GM18517 (cell line): ENCODE data around the gene RTN4R.
"Not testable (repeated sequence)": the region's sequence is repeated elsewhere in the genome, so short reads cannot be mapped to it uniquely, and the experiment has no call there.

ENCODE experiments used
- ATAC-seq: cut with Tn5 transposase; IDR thresholded peaks from one replicate; pipeline ENCODE4 v1.9.1; 2021; ENCODE audit warnings: mild to moderate bottlenecking, moderate library complexity; ENCODE audit not compliant: unreplicated experiment

The RTN4R gene

DNA sequence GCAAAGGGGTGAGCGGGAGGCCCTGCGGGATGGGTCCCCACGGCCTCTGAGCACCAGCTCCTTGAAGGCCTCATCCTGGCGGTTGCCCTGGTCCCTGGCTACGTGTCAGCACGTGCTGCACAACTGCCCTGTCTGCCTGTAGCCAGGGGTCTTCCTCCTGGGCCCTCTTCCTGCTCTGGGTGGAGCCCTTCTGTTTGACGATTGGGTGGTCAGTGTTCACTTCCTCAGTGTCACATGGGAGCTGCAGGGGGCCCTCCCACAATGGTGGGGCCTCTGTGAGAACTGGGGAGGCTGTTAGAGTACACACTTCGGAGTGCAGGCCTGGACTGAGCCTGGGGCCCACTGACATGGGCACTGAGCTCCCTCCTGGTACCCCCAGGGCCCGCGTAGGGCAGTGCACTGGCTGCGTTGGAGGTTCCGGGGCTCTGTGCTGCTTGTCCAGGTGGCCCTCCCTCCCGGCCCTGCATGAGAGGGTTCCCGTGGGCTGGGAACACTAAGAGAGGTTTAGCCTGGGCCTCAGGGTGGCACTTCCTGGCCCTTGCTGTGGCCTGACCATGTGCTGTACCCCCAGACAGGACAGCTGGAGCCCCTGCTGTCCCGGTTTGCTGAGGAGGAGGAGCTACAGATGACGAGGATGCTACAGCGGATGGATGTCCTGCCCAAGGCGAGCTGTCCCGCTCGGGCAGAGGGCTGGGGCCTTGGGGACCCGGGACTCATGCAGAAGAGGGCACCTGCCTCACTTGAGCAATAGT is 38.0 kb upstream of the RTN4R start:
- ATAC-seq, result no peak

DNA sequence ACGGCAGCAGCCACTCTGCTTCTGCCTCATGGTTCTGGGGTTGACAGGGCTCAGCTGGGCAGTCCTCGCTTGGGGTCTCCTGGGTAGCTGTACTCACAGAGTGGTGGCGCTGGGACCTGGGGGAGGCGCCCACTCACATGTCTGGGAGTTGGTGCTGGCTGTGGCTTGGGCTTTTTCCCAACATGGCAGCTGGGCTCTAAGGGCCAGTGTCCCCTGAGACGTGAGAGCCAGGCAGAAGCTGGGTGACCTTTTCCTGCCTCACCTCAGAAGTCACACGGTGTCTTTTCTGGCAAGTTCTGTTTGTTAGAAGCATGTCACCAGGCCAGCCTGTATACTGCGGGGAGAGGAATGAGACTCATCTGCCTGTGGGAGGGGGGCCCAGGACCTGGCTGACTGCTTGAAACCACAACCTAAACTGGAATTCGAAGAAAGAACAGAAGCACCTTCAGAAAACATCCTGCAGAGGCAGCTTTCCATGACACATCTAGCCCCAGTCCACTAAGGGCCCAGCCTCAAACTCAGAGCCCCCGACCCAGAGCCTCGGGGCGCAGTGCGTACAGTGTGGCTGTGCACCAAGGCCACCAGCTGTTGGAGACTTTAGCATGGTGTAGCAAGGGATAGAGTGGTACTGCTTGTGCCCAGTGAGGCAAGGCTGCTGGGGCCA is 37.2 kb upstream of the RTN4R start:
- not testable (repeated sequence) for ATAC-seq

DNA sequence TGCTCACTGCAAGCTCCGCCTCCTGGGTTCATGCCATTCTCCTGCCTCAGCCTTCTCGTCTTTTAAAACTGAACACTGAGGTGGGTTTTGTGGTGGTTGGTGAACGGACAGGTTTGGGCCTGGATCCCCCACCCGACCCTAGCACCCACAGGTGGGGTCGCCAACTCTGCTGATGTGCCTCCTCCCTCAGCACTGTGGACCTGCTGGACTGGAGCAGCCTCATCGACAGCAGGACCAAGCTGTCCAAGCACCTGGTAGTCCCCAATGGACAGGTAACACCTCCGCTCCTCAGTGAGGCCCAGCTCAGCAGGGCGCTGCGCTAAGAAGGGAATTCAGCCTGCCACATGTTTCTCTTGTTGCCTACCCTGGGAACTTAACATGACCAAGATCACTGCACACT is 36.5 kb upstream of the RTN4R start:
- no peak for ATAC-seq

DNA sequence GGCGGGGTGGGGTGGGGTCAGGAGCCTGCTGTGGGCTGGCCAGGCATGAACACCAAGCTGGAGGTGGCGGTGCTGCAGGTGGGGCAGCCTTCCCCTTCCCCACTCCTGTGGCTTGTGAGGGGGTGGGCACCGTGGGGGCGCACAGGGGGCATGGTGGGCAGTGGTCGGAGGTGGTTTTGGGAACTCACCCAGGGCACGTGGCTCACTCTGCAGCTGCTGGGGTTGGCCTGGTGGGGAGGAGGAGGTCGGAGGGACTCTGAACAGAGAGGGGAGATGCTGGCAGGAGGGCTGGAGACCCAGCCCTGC is 35.1 kb upstream of the RTN4R start:
- ATAC-seq, result not testable (repeated sequence)

DNA sequence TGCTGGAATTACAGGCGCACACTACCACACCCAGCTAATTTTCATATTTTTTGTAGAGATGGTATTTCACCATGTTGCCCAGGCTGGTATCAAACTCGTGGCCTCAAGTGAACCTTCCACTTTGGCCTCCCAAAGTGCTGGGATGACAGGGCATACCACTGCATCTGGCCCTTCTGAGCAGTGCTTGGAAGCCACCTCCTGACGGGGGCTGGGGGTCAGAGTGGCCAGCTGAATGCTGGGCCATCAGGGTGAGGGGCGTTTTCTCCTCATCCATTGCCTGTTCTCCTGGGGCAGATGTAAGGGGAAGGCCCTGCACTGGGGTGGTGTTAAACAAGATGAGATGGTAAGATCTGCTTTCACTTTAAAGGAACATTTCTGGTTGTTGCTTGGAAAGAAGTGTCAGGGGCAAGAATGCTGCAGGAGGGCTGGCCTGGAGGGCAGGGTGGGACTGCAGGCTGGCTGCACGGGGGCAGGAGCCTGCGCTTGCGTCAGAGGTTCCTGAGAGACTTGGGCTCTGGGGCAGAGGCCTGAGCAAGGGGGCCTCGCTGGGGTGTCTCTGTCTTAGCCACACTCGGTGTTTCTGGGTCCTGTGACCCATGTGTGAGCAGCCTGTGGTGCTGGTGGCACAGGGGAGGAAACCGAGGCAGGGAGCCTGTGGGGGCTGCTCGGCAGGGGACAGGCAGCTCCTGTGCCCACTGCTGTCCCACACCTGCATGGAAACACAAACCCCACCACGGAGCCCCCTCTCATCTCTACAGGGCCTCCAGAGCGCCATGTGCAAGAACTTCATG is 34.5 kb upstream of the RTN4R start:
- ATAC-seq, result no peak

DNA sequence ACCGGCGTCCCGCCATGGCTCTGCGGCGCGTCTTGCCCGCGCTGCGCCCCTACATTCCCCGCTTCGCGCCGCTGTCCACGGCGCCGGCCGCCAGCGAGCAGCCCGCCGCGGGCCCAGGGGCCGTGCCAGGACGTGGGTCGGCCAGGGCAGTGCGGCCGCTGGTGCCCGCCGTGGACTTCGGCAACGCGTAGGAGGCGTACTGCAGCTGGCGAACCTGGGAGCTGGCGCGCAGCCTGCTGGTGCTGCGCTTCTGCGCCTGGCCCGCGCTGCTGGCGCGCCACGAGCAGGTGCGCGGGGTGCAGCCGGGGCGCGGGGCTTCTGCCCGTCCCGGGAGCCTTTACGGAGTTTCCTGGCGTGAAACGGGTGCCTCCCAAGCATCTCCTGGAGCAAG is 31.6 kb upstream of the RTN4R start:
- ATAC-seq, result no peak

DNA sequence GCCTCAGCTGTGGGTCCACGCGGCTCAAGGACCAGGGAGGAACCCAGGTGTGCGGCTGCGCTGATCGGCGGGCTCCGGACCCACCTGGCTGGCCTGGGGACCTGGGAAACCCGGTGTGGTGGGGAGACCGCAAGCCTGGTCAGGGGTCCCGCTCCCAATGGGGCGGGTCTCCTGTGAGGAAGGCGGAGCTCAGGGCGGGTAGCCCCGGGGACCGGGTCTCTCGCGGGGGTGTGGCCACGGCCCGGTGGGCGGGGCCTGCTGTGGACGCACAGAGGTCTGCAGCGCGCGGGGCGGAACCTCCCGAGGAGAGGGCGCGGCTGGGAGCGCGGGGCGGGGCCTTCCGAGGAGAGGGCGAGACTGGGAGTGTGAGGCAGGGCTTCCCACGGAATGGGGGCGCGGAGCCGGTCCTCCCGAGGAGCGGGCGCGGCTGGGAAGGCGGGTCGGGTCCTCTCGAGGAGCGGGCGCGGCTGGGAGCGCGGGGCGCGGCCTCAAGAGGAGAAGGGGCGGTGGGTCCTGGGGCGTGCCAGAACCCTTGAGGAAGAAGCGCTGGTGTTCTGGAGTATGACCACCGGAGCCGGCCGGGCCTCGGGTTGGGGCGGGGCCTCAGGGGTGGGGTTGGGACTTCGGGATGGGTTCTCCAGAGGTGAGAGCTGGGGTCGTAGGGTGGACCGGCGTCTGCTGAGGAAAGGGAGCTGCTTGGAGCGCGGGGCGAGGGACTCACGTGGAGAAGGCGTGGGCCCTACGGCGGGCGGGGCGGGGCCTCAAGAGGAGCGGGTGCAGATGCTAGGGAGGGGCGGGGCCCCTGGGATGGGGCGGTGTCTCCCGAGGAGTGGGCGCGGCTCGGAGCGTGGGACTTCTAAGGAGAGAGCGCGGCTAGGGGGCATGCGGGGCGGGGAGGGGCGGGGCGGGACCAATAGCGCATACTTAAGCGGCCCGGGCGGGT is 31.0 kb upstream of the RTN4R start:
- no peak for ATAC-seq

DNA sequence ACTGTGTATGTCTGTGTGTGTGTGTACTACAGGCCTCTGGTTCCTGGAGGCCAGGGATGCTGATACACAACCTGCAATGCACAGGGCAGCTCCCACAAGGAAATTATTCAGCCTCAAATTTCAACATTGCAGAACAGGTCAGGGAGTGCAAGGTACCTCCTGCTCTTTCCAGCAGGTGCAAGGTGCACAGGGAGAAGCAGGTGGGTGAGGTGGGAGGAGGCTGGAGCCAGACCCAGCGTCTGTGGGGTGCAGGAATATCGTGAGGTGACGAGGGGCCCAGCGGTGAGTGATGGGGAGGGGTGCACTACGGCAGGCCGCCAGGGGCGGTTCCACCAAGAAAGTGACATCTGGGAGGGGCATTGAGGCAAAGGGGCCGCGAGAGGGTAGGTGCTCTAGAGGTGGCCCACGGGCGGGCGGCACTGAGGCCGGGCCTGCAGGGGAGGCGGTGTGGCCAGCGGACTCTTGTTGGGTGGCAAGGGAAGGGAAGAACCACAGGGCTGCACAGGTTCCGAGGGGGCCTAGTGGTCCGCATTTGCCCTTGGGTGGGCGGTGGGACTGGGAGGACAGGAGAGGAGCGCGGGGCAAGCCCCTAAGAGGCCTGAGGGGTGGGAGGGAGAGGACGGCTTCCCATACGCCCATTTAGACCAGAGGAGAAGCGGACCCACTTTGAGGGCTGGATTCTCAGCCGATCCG is 30.1 kb upstream of the RTN4R start:
- ATAC-seq, result no peak

DNA sequence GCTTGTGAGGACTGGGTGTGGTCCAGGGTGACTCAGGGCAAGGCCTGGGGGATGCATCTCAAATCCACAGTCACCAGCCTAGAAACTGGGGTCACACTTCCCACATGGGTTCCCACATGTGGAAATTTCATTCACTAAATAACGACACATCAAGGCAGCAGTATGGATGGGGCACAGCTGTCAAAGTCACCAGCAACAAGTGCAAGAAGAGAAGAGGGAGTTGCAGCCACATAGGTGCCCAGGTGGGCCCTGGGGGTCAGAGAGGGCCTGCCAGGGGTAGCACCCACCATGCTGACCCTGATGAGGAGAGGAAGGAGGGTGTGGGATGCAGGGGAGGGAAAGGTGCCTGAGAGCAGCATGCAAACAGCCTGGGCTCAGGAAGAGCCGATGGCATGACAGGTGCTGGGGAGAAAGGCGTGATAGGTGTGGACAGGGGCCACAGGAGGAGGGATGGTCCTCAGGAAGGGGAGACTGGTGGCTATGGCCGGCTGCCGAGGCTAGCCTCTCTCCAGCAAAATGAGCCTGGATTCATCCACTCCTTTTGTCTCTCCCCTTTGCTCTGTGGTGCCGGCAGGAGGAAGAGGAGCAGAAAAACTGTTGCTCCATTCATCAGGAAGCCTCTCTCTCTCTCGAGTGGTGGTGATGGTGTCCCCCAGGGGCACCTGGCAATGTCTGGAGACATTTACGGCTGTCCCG is 29.4 kb upstream of the RTN4R start:
- ATAC-seq, result no peak

DNA sequence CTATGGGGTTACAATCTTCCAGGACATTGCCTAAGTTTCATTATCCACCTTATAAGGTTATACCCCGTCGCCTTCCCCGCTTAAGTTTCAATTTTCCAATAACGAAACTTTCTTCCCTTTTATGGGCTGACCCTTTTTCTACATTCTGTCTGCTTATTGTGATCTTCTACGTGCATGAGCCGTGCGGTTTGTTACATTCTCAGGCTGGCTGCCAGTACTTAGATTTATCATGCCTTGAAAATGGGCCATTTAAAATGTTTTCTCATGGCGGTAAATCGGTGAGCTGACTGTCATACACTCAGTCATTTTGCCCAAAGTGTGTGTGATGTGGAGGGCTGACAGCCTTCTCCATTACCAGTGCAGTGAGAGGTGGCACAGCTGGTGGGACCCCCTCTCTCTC is 28.5 kb upstream of the RTN4R start:
- no peak for ATAC-seq

DNA sequence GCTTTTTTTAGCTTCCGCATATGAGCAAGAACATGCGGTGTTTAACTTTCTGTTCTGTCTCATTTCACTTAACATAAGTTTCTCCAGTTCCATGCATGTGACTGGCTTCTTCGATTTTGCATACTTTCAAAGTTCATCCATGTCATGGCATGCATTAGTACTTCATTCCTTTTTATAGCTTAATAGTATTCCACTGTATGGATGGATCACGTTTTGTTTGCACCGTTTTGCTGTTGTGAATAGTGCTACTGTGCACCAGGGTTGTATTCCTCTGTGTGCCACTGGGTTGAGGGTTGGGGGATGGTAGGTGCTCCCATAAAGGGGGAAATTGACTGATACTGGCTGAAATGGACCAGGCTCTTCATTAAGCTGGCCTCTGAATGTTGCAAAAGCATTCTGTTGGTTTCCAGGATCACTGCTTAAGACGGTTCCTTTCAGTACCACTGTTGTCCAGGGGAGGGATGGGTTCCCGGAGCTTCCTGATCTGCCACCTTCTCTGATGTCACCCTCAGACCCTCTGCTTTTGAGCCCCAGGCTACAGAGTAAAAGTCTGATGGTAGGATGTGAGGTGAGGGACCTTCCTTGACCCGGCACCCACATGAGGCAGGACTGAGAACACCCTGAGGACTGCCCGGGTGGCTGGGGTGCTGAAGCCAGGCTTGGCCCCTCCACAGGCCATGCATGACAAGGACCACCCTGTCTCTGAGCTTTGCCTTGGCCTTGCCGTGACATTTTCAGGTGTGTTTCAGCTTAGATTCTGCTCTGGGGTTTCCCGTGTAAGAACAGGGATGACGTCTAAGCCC is 27.3 kb upstream of the RTN4R start:
- ATAC-seq, result no peak

DNA sequence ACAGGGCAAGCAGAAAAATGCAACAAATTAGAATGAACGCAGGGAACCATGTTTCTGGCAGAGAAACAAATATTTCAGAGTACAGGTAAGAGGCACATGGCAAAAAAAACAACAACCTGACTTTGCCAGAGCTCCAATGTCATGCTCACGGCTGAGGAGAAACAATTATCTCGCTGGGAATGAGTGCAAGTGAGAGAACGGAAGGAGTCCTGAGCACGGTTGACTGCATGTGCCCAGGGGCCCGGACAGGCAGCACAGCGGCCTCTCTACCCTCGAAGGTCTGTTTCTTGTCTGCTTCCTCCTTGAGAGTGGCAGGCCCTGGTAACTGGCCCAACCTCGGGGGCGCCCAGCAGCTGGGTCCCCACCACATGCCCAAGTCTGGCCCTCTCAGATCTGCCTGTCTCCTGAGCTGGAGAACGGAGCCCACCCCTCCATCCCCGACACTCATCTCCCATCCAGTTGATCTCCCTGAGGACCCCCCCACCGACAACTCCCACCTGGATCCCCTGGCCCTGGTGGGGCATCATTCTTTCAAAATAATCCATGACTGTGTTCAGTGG is 24.6 kb upstream of the RTN4R start:
- no peak for ATAC-seq

DNA sequence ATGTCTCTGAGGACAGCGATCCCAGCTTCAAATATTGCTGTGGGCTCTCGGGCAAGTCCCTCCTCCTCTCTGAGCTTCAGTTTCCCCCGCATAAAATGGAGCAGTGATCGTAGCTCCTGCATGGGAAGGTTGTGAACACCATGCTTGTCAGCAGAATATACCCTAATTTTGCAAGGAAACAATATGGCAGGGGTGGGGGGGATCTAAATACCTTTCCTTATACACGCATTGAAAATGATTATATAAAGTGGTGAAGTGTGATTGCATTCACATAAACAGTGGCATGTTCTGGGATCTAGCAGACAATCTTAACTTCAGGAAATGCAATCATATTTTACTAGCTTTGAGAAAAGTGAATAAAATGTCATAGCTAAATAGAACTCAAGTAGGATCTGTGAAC is 24.0 kb upstream of the RTN4R start:
- ATAC-seq, result no peak

DNA sequence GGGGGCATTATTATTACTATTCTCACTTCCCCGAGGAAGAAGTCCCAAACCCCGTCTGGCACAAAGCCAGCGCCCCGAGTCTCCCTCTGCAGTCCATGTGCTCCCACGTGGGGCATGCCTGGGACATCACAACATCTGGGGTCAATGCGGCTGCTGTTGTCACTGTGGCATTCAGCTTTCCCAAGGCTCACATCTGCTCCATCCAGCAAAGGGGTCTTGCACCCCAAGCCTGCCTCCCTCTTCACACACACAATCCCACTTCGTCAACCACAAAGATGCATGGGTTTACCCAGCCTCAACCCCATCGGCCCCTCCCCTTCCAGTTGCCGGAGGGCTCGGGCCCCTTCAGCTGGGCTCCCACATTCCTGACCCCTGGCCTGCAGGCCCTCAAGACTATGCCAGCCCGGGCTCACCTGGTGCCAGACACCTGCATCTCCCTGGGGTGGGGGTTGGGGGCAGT is 23.5 kb upstream of the RTN4R start:
- no peak for ATAC-seq

DNA sequence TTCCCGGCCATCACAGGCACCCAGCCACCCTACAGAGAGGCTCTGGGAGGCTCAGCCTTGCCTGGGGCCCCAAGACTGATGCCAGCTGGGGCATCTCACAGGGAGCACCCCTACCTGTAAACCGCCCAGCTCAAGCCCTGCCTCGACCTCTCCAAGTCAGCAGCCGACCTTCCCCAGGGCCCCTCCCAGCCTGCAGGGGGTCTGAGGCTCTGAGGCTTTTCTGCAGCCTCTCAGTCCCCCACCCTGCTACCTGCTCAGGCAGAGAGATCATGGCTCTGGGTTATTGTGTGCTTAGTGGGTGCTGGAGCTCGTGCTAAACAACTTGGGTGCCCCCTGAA is 23.1 kb upstream of the RTN4R start:
- no peak for ATAC-seq

DNA sequence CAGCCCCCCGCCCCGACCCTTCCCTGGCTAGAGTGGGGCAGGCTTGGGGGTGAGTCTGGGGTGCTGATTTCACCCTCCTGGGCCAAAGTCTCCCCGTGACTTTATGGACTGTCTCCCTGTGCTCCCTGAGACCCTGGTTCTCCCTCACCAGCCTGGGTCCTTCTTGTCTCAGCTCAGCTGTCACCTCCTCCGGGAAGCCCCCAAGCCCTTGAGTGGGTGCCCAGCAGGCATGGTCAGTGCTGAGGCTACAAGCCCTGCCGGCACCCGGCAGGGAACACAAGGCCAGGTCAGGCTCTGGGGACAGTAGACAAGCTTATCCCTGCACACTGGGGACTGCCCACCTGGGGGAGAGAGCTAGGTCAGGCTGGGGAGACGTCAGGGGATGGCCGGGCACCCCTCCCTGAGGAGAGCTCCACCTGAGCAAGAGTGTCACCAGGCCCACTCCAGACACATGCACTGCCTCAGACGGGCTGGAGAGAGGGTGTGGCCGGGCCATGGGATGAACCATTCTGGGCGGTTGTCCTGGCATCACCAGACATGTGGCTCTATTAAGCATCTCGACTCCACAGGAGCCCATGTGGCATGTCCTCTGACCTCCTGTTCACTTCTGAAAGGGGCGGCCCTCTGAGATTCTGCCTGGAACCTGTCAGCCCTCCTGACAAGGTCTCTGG is 22.6 kb upstream of the RTN4R start:
- ATAC-seq, result no peak

DNA sequence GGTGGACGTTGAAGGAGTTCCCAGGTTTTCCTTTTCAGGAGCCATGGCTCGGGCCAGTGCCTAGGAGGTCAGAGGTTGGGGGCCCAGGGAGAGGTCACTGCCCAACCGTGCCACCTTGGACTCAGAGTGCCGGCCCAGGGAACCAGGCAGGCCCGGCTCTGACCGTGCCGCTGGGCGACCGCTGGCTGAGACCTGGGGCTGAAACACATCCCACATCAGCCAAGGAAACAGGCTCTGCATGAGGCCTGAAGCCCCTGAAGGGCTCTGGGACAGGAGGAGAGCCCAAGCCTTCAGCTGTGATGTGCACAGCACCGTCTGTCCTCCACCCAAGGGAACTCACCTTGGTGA is 21.9 kb upstream of the RTN4R start:
- ATAC-seq, result no peak
